Lung (tissue), 12 donors: ENCODE results near the gene ADH1C. TPM values are rescaled to one million over a fixed set of nuclear protein-coding genes. Genes with fewer than 3 reads are reported as not detected.

ENCODE experiments used
- ATAC-seq: fragments of 200-7000 bp; cut with Tn5 transposase; one replicate; pipeline ENCODE4 v1.9.1; 2020; ENCODE audit warnings: moderate number of reproducible peaks; ENCODE audit not compliant: insufficient read depth, low FRiP score
- DNase-seq, 3 donors: peaks; one replicate each; pipeline ENCODE4 v3.0.0-alpha.2; 2013 to 2017
- H3K27ac ChIP-seq, 2 donors: one replicate each; pipeline ENCODE4 v1.5.1; 2013; ENCODE audit warnings: mild to moderate bottlenecking in 2 of 2, moderate library complexity in 2 of 2, control low read depth in 1 of 2, inconsistent platforms in 1 of 2, low read depth in 1 of 2, low read length in 1 of 2
- H3K27me3 ChIP-seq, 3 donors: one replicate each; pipeline ENCODE4 v1.5.1; 2013; ENCODE audit warnings: low read length in 2 of 3; ENCODE audit not compliant: control insufficient read depth in 3 of 3, insufficient read depth in 3 of 3
- H3K36me3 ChIP-seq, 4 donors: one replicate each; pipeline ENCODE4 v1.5.1; 2013; ENCODE audit warnings: low read length in 4 of 4, mild to moderate bottlenecking in 1 of 4, moderate library complexity in 1 of 4; ENCODE audit not compliant: control insufficient read depth in 4 of 4, insufficient read depth in 4 of 4
- H3K4me1 ChIP-seq, 5 donors: one replicate each; pipeline ENCODE4 v1.5.1; 2013; ENCODE audit warnings: low read length in 5 of 5, mild to moderate bottlenecking in 2 of 5, moderate library complexity in 1 of 5; ENCODE audit not compliant: control insufficient read depth in 5 of 5, insufficient read depth in 5 of 5
- H3K4me3 ChIP-seq: one replicate; pipeline ENCODE4 v1.5.1; 2013; ENCODE audit warnings: mild to moderate bottlenecking, control low read depth, moderate library complexity
- H3K9ac ChIP-seq, 2 donors: one replicate each; pipeline ENCODE4 v1.5.1; 2013; ENCODE audit warnings: low read length in 2 of 2, control low read depth in 1 of 2; ENCODE audit not compliant: insufficient read depth in 1 of 2
- H3K9me3 ChIP-seq, 4 donors: one replicate each; pipeline ENCODE4 v1.5.1; 2013; ENCODE audit warnings: low read length in 3 of 4, mild to moderate bottlenecking in 1 of 4, moderate library complexity in 1 of 4; ENCODE audit not compliant: control insufficient read depth in 4 of 4, insufficient read depth in 3 of 4
- WGBS, 2 donors: extraction: QIAGEN DNeasy Blood & Tissue Kit; methylation state at CpG; one replicate each; pipeline ENCODE4 v1.1.7; 2013; 5-methylcytosine and 5-hydroxymethylcytosine counted together
- polyA plus RNA-seq, 2 donors: library from polyadenylated mRNA; stranded (reverse); fragments of 200-250 nt; gene quantifications; one replicate each; pipeline ENCODE4 v1.2.1, GENCODE V29; 2013
- total RNA-seq, 2 donors: library from RNA; depleted of rRNA in 1 of 2; stranded (reverse); fragments of >200 nt in 1 of 2; gene quantifications; one replicate each; pipeline ENCODE4 v1.2.1, GENCODE V29; 2014 to 2021
- TF ChIP-seq, protein P1 (sequence below): IDR thresholded peaks from 2 replicates; pipeline ENCODE4 v1.5.1; 2012; ENCODE audit warnings: mild to moderate bottlenecking; ENCODE audit errors: control extremely low read depth, extremely low read depth
- donor health status: control.
- donor health status: control.
- donor health status: Bipolar disorder and iron deficiency.
- donor health status: healthy.
- donor health status: DM: yes; HTN: yes; CAD: no.

The ADH1C gene
- total and polyA plus RNA-seq, 4 donors, result 2.6 to 14.8 (median 6.4) TPM

DNA sequence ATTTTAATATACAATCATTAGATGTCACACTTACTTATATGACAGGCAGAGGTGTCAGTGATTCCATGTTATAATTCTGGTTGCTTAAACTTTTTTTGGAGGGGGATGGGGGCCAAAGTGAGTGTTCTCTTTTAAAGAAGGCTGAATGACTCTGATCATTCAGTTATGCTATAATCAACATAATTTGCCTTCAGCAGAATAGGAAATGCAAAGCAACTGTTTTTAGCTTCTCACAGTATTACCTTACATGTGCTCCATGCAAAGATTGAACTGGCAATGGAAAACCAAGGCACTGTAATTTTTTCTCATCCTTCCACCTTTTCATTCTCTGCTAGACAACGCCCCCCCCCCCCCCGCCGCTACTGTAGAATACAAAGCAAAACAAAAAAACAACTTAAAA is 13.4 kb downstream of the ADH1C start:
- DNase-seq (no peak), ATAC-seq (no peak)
- Histone ChIP-seq H3K9me3 (no peaks in the 10 kb centered on the region), H3K4me1 (peaks cover 0 to 14% (median 0%) of the 10 kb centered on the region in 5 donors), H3K27ac (no peak overlapping the region), H3K27me3 (no peaks in the 10 kb centered on the region), H3K36me3 (no peaks in the 10 kb centered on the region), H3K9ac (no peak overlapping the region), H3K4me3 (no peak overlapping the region)
- TF ChIP-seq, protein P1, sequence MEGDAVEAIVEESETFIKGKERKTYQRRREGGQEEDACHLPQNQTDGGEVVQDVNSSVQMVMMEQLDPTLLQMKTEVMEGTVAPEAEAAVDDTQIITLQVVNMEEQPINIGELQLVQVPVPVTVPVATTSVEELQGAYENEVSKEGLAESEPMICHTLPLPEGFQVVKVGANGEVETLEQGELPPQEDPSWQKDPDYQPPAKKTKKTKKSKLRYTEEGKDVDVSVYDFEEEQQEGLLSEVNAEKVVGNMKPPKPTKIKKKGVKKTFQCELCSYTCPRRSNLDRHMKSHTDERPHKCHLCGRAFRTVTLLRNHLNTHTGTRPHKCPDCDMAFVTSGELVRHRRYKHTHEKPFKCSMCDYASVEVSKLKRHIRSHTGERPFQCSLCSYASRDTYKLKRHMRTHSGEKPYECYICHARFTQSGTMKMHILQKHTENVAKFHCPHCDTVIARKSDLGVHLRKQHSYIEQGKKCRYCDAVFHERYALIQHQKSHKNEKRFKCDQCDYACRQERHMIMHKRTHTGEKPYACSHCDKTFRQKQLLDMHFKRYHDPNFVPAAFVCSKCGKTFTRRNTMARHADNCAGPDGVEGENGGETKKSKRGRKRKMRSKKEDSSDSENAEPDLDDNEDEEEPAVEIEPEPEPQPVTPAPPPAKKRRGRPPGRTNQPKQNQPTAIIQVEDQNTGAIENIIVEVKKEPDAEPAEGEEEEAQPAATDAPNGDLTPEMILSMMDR, result no peak
- 87 to 88% methylated on average over 3 of the region's 3 CpGs for WGBS, 2 donors

DNA sequence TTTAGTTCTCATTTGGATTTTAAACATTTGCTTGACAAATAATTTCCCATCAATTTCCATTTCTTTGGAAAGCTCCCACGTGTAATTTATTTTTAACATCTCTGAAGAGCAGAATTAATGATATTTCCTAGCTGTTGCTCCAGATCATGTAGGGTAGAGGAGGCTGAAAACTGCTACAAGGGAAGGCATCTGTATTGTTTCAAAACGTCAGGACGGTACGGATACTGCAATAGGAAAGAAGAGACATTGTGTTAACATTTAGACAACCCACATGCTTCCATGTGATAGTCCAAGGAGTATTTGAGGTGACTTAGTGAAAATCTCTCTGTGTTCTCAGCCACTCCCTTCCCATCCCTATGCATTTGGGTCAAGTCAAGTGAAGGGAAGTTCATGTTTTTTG is 16.0 kb downstream of the ADH1C start:
- Histone ChIP-seq H3K9me3 (no peaks in the 10 kb centered on the region), H3K36me3 (no peaks in the 10 kb centered on the region), H3K27ac (no peak overlapping the region), H3K4me1 (peaks cover 0 to 14% (median 0%) of the 10 kb centered on the region in 5 donors), H3K4me3 (no peak overlapping the region), H3K27me3 (no peaks in the 10 kb centered on the region), H3K9ac (no peak overlapping the region)
- TF ChIP-seq, protein P1, result no peak
- 61 to 72% methylated on average over 4 of the region's 4 CpGs for WGBS, 2 donors
- ATAC-seq (no peak), DNase-seq (no peak)

DNA sequence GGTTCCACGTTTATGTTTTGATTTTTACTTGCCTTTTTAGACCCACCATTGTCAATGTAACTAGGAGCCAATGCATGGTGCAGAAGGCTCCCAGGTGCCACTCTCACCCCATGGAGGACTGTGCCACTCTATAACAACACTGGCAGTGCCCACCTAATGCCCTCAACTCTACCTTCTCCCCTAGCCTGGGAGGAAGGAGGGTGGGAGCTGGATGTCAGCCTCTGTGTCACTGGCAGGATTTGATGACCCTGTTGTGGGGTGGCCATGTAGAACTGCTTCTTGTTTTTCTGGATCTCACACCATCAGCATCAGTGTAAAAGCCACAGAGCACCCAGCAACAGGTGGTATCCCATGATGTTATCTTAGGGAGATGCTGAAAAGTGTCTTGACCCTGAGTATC is 17.7 kb downstream of the ADH1C start:
- Histone ChIP-seq H3K27me3 (no peaks in the 10 kb centered on the region), H3K9me3 (no peaks in the 10 kb centered on the region), H3K9ac (no peak overlapping the region), H3K27ac (no peak overlapping the region), H3K4me1 (peaks cover 0 to 14% (median 0%) of the 10 kb centered on the region in 5 donors), H3K4me3 (no peak overlapping the region), H3K36me3 (no peaks in the 10 kb centered on the region)
- 72 to 77% methylated on average over 1 of the region's 1 CpG for WGBS, 2 donors
- ATAC-seq, result no peak
- TF ChIP-seq, protein P1, result no peak
- DNase-seq, result no peak

DNA sequence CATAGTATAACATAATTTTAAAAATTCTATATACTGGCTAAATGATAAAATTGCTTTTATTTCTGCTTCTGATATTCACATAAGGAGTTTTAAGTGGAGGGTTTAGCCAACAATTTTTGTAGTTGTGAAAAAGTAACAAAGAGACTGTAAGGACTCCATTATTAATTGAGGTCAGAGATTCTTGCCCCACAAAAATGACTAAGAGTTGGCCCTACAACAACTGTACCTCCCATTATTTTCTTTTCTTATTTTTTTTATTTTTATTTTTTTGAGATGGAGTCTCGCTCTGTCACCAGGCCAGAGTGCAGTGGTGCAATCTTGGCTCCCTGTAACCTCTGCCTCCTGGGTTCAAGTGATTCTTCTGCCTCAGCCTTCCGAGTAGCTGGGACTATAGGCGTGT is 21.9 kb downstream of the ADH1C start:
- H3K27me3 ChIP-seq, result no peaks in the 10 kb centered on the region
- no peak overlapping the region for H3K27ac ChIP-seq
- H3K4me1 ChIP-seq, result peaks cover 0 to 2% (median 0%) of the 10 kb centered on the region in 5 donors
- 87 to 95% methylated on average over 3 of the region's 3 CpGs for WGBS, 2 donors
- DNase-seq (no peak), ATAC-seq (no peak)
- H3K4me3 ChIP-seq, result no peak overlapping the region
- peaks cover 0 to 4% (median under 1%) of the 10 kb centered on the region in 4 donors for H3K9me3 ChIP-seq
- TF ChIP-seq, protein P1, result no peak
- no peak overlapping the region for H3K9ac ChIP-seq
- H3K36me3 ChIP-seq, result no peaks in the 10 kb centered on the region
